Suppressor macrophage treated with lipopolysaccharide for 4 hours (primary cell): ENCODE data around the gene PRUNE2.

Experiments
- DNase-seq: peaks from one replicate; pipeline ENCODE4 v3.0.0-alpha.2; 2020

Gene PRUNE2

GRCh38 chr9:76730801-76731200 is 175.1 kb downstream of the PRUNE2 start:
- DNase-seq = no peak

- DNase-seq = no peak
These were observed 175.8 kb downstream of the PRUNE2 start for GRCh38 chr9:76729980-76730737.

- DNase-seq = no peak
These were observed 176.8 kb downstream of the PRUNE2 start for GRCh38 chr9:76729116-76729515.

GRCh38 chr9:76725885-76726284 is 180.0 kb downstream of the PRUNE2 start:
- DNase-seq = no peak

GRCh38 chr9:76725011-76725546 is 180.8 kb downstream of the PRUNE2 start:
- no peak for DNase-seq

GRCh38 chr9:76720245-76720644 is 185.7 kb downstream of the PRUNE2 start:
- DNase-seq = peak; percentile 33

GRCh38 chr9:76718166-76718565 is 187.7 kb downstream of the PRUNE2 start:
- DNase-seq = no peak

- peak; percentile 72 for DNase-seq
These were observed 188.3 kb downstream of the PRUNE2 start for GRCh38 chr9:76717613-76718012.

- DNase-seq = no peak
These were observed 188.7 kb downstream of the PRUNE2 start for GRCh38 chr9:76717176-76717575.

- DNase-seq = no peak
These were observed 189.7 kb downstream of the PRUNE2 start for GRCh38 chr9:76716085-76716672.

- no peak for DNase-seq
These were observed 192.5 kb downstream of the PRUNE2 start for GRCh38 chr9:76713381-76713780.

GRCh38 chr9:76709020-76709419 is 196.9 kb downstream of the PRUNE2 start:
- no peak for DNase-seq

GRCh38 chr9:76707510-76707909 is 198.4 kb downstream of the PRUNE2 start:
- DNase-seq = no peak

- peak; percentile 80 for DNase-seq
These were observed 201.2 kb downstream of the PRUNE2 start for GRCh38 chr9:76704593-76705204.

GRCh38 chr9:76703270-76703669 is 202.6 kb downstream of the PRUNE2 start:
- no peak for DNase-seq

- no peak for DNase-seq
These were observed 204.4 kb downstream of the PRUNE2 start for GRCh38 chr9:76701441-76702039.

- no peak for DNase-seq
These were observed 205.0 kb downstream of the PRUNE2 start for GRCh38 chr9:76700916-76701315.

- DNase-seq = no peak
These were observed 205.9 kb downstream of the PRUNE2 start for GRCh38 chr9:76699971-76700370.

GRCh38 chr9:76697554-76697953 is 208.4 kb downstream of the PRUNE2 start:
- DNase-seq = no peak

GRCh38 chr9:76697081-76697480 is 208.8 kb downstream of the PRUNE2 start:
- no peak for DNase-seq

- DNase-seq = no peak
These were observed 212.0 kb downstream of the PRUNE2 start for GRCh38 chr9:76693912-76694311.

GRCh38 chr9:76692458-76693129 is 213.3 kb downstream of the PRUNE2 start:
- no peak for DNase-seq
